ENCODE measurements around the gene ZGRF1. TPM values are rescaled to one million over a fixed set of nuclear protein-coding genes. Genes with fewer than 3 reads are reported as not detected.
A peak's percentile ranks its signal among the peaks of the same experiment; 100 is the strongest.
"Not testable (repeated sequence)": the region's sequence is repeated elsewhere in the genome, so short reads cannot be mapped to it uniquely, and the experiment has no call there.

ZGRF1 gene
- total RNA-seq, 1 donor from 2014 or later, result 4.4 TPM

GRCh38 chr4:112523764-112524505, 112.8 kb downstream of the ZGRF1 start:
- TF ChIP-seq CTCF (IDR thresholded peaks at IDR 0.05; ENCODE audit: insufficient read depth, low read length, poor library complexity, severe bottlenecking), result peak; percentile 66
- no peak for DNase-seq (ENCODE audit: low read depth)
- Histone ChIP-seq H3K4me3 (ENCODE audit: low read depth, low read length) (peak overlapping the region; percentile 35), H3K27me3 (ENCODE audit: control insufficient read depth, insufficient read depth, low read length) (peaks cover 49% of the 10 kb centered on the region), H3K36me3 (ENCODE audit: control insufficient read depth, insufficient read depth, low read length) (no peaks in the 10 kb centered on the region)

- Histone ChIP-seq H3K36me3 (ENCODE audit: control insufficient read depth, insufficient read depth, low read length) (no peaks in the 10 kb centered on the region), H3K4me3 (ENCODE audit: low read depth, low read length) (peak overlapping the region; percentile 35), H3K27me3 (ENCODE audit: control insufficient read depth, insufficient read depth, low read length) (peaks cover 54% of the 10 kb centered on the region)
- no peak for DNase-seq (ENCODE audit: low read depth)
- peak; percentile 31 for TF ChIP-seq CTCF (IDR thresholded peaks at IDR 0.05; ENCODE audit: insufficient read depth, low read length, poor library complexity, severe bottlenecking)
These were observed 113.5 kb downstream of the ZGRF1 start for GRCh38 chr4:112523008-112523721.

- H3K4me3 ChIP-seq (ENCODE audit: low read depth, low read length); H3K36me3 ChIP-seq (ENCODE audit: control insufficient read depth, insufficient read depth, low read length); DNase-seq (ENCODE audit: low read depth): not testable (repeated sequence)
- H3K27me3 ChIP-seq (ENCODE audit: control insufficient read depth, insufficient read depth, low read length), result peaks cover 60% of the 10 kb centered on the region
These were observed 114.3 kb downstream of the ZGRF1 start for GRCh38 chr4:112522431-112522830.

- H3K27me3 ChIP-seq (ENCODE audit: control insufficient read depth, insufficient read depth, low read length), result peaks cover 71% of the 10 kb centered on the region
- TF ChIP-seq CTCF (IDR thresholded peaks at IDR 0.05; ENCODE audit: insufficient read depth, low read length, poor library complexity, severe bottlenecking), result no peak
These were observed 115.3 kb downstream of the ZGRF1 start for GRCh38 chr4:112521123-112522023.

GRCh38 chr4:112520598-112521122, 116.0 kb downstream of the ZGRF1 start:
- Histone ChIP-seq H3K36me3 (ENCODE audit: control insufficient read depth, insufficient read depth, low read length) (no peaks in the 10 kb centered on the region), H3K4me3 (ENCODE audit: low read depth, low read length) (no peak overlapping the region), H3K27me3 (ENCODE audit: control insufficient read depth, insufficient read depth, low read length) (peaks cover 77% of the 10 kb centered on the region)
- no peak for DNase-seq (ENCODE audit: low read depth)
- TF ChIP-seq CTCF (IDR thresholded peaks at IDR 0.05; ENCODE audit: insufficient read depth, low read length, poor library complexity, severe bottlenecking), result no peak

More at GRCh38 chr4:112521123-112522023, 115.3 kb downstream of the ZGRF1 start:
- Histone ChIP-seq H3K4me3 (ENCODE audit: low read depth, low read length) (no peak overlapping the region), H3K36me3 (ENCODE audit: control insufficient read depth, insufficient read depth, low read length) (no peaks in the 10 kb centered on the region)
- no peak for DNase-seq (ENCODE audit: low read depth)
